MM.1S (cell line): ENCODE data around the gene LAMA3.
"Not testable (repeated sequence)": the region's sequence is repeated elsewhere in the genome, so short reads cannot be mapped to it uniquely, and the experiment has no call there.

Experiments used
- DNase-seq: peaks from one replicate; pipeline ENCODE4 v3.0.0-alpha.2; 2015
- H2AFZ ChIP-seq: fragments of 300-600 bp; sonication (generic); 2 replicates; pipeline ENCODE4 v1.6.0; 2016; ENCODE audit warnings: antibody characterized with exemption, low read length
- H3F3A ChIP-seq: fragments of 300-600 bp; sonication (generic); 2 replicates; pipeline ENCODE4 v1.6.1; 2016; ENCODE audit warnings: mild to moderate bottlenecking, antibody characterized with exemption, low read length, moderate library complexity, mixed read lengths; ENCODE audit not compliant: insufficient read depth
- H3K27ac ChIP-seq: fragments of 300-600 bp; sonication (generic); 2 replicates; pipeline ENCODE4 v1.5.1; 2016; ENCODE audit warnings: mild to moderate bottlenecking, low read length
- H3K27me3 ChIP-seq: fragments of 300-600 bp; sonication (generic); replicated peaks from 2 replicates; pipeline ENCODE4 v1.6.0; 2016; ENCODE audit warnings: low read length; ENCODE audit not compliant: insufficient read depth
- H3K36me3 ChIP-seq: fragments of 300-600 bp; sonication (generic); replicated peaks from 2 replicates; pipeline ENCODE4 v1.6.1; 2016; ENCODE audit warnings: mild to moderate bottlenecking, low read length, mixed read lengths; ENCODE audit not compliant: insufficient read depth
- H3K4me1 ChIP-seq: fragments of 300-600 bp; sonication (generic); 2 replicates; pipeline ENCODE4 v1.6.1; 2016; ENCODE audit warnings: low read length, mixed read lengths
- H3K4me2 ChIP-seq: fragments of 300-600 bp; sonication (generic); 2 replicates; pipeline ENCODE4 v1.6.0; 2016; ENCODE audit warnings: low read depth, low read length
- H3K4me3 ChIP-seq: fragments of 300-600 bp; sonication (generic); 2 replicates; pipeline ENCODE4 v1.5.1; 2016; ENCODE audit warnings: low read length, mixed read lengths
- H3K79me2 ChIP-seq: fragments of 300-600 bp; sonication (generic); 2 replicates; pipeline ENCODE4 v1.6.1; 2016; ENCODE audit warnings: mixed run types, low read length, mixed read lengths
- H3K9ac ChIP-seq: fragments of 300-600 bp; sonication (generic); 2 replicates; pipeline ENCODE4 v1.6.1; 2016; ENCODE audit warnings: low read length, mixed read lengths
- H3K9me2 ChIP-seq: fragments of 300-600 bp; sonication (generic); replicated peaks from 2 replicates; pipeline ENCODE4 v1.6.1; 2016; ENCODE audit warnings: mild to moderate bottlenecking, low read length, mixed read lengths; ENCODE audit not compliant: insufficient read depth
- H3K9me3 ChIP-seq: fragments of 300-600 bp; sonication (generic); replicated peaks from 2 replicates; pipeline ENCODE4 v1.6.1; 2016; ENCODE audit warnings: mild to moderate bottlenecking, low read length, mixed read lengths; ENCODE audit not compliant: insufficient read depth
- H4K20me1 ChIP-seq: fragments of 300-600 bp; sonication (generic); 2 replicates; pipeline ENCODE4 v1.6.1; 2016; ENCODE audit warnings: mild to moderate bottlenecking, low read length, moderate library complexity, mixed read lengths; ENCODE audit not compliant: insufficient read depth
- EZH2 ChIP-seq: fragments of 300-600 bp; sonication (generic); optimal IDR thresholded peaks from 2 replicates; pipeline ENCODE3; 2017; ENCODE audit warnings: low read depth, mild to moderate bottlenecking, antibody characterized with exemption, low read length, mixed read lengths
- EZH2phosphoT487 ChIP-seq: fragments of 300-600 bp; sonication (generic); IDR thresholded peaks from 2 replicates; pipeline ENCODE4 v1.6.1; 2018; ENCODE audit warnings: antibody characterized with exemption, low read length
- TF ChIP-seq, protein P1 (sequence below): fragments of 300-600 bp; sonication (generic); IDR thresholded peaks from 2 replicates; pipeline ENCODE4 v1.5.1; 2016; ENCODE audit warnings: antibody characterized with exemption, low read length, mixed read lengths

Gene LAMA3

DNA sequence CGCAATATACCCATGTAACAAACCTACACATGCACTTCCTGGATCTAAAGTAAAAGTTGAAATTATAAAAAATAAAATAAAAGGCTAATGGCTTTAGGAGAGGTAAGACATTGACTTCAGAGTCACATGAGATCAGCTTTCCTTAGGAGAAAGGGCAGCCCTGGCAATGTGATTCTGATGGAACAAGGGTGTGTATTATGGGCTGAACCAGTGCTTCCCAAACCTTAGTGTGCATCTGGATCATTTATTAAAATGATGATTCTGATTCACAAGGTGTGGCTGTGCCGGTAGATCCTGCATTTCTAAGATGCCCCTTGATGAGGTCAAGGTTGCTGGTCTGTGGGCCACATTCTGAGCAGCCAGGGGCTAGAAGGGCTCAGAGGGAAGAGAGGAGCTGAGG lies 42.6 kb downstream of the LAMA3 start:
- Histone ChIP-seq H4K20me1 (no peaks in the 10 kb centered on the region), H3K4me2 (no peak overlapping the region), H3K79me2 (no peaks in the 10 kb centered on the region), H3F3A (no peaks in the 10 kb centered on the region), H3K27ac (no peak overlapping the region), H3K9me3 (no peaks in the 10 kb centered on the region), H3K9me2 (no peaks in the 10 kb centered on the region), H3K4me1 (no peaks in the 10 kb centered on the region), H2AFZ (no peak overlapping the region), H3K27me3 (no peaks in the 10 kb centered on the region), H3K36me3 (no peaks in the 10 kb centered on the region), H3K4me3 (no peak overlapping the region), H3K9ac (no peak overlapping the region)
- no peak for TF ChIP-seq EZH2phosphoT487
- TF ChIP-seq, protein P1, sequence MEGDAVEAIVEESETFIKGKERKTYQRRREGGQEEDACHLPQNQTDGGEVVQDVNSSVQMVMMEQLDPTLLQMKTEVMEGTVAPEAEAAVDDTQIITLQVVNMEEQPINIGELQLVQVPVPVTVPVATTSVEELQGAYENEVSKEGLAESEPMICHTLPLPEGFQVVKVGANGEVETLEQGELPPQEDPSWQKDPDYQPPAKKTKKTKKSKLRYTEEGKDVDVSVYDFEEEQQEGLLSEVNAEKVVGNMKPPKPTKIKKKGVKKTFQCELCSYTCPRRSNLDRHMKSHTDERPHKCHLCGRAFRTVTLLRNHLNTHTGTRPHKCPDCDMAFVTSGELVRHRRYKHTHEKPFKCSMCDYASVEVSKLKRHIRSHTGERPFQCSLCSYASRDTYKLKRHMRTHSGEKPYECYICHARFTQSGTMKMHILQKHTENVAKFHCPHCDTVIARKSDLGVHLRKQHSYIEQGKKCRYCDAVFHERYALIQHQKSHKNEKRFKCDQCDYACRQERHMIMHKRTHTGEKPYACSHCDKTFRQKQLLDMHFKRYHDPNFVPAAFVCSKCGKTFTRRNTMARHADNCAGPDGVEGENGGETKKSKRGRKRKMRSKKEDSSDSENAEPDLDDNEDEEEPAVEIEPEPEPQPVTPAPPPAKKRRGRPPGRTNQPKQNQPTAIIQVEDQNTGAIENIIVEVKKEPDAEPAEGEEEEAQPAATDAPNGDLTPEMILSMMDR, result no peak
- no peak for DNase-seq

DNA sequence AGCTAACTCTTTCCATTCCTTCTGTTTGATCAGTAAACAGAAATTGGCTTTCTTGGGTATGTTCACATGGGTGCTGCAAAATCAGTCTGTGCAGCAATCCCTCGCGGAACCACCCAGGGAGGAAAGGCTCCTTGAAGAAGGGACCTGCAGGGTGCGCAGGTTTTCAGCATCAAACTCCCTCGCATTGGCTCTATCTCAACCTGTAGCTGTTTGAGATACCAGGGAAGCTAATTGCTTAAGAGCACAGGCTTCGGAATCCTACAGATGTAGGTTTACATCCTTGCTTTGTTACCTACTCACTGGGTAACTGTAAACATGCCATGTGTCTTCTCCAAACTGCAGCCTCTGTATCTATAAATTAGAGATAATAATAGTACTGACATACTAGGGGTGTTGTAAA lies 43.2 kb downstream of the LAMA3 start:
- Histone ChIP-seq H3K27me3 (no peaks in the 10 kb centered on the region), H3K4me1 (no peaks in the 10 kb centered on the region), H3F3A (no peaks in the 10 kb centered on the region), H2AFZ (no peak overlapping the region), H3K4me2 (no peak overlapping the region), H3K79me2 (no peaks in the 10 kb centered on the region), H3K9me2 (no peaks in the 10 kb centered on the region), H3K9ac (no peak overlapping the region), H3K4me3 (no peak overlapping the region), H3K27ac (no peak overlapping the region), H4K20me1 (no peaks in the 10 kb centered on the region), H3K9me3 (no peaks in the 10 kb centered on the region), H3K36me3 (no peaks in the 10 kb centered on the region)
- DNase-seq, result no peak
- no peak for TF ChIP-seq EZH2
- TF ChIP-seq, protein P1, result no peak
- TF ChIP-seq EZH2phosphoT487, result no peak

DNA sequence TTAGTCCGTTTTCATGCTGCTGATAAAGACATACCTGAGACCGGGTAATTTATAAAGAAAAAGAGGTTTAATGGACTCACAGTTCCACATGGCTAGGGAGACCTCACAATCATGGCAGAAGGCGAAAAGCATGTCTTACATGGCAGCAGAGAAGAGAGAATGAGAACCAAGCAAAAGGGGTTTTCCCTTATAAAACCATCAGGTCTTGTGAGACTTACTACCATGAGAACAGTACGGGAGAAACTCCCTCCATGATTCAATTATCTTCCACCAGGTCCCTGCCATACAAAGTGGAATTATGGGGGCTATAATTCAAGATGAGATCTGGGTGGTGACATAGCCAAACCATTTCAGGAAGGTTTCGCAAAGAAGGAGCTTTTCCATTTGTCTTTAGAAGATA lies 44.0 kb downstream of the LAMA3 start:
- H3K27ac ChIP-seq, H3K27me3 ChIP-seq, H3K9me2 ChIP-seq, H4K20me1 ChIP-seq, H3K4me3 ChIP-seq, H3K4me2 ChIP-seq, H3K9me3 ChIP-seq, H3K9ac ChIP-seq, H3F3A ChIP-seq, H2AFZ ChIP-seq, H3K79me2 ChIP-seq, H3K4me1 ChIP-seq, DNase-seq, H3K36me3 ChIP-seq: not testable (repeated sequence)

DNA sequence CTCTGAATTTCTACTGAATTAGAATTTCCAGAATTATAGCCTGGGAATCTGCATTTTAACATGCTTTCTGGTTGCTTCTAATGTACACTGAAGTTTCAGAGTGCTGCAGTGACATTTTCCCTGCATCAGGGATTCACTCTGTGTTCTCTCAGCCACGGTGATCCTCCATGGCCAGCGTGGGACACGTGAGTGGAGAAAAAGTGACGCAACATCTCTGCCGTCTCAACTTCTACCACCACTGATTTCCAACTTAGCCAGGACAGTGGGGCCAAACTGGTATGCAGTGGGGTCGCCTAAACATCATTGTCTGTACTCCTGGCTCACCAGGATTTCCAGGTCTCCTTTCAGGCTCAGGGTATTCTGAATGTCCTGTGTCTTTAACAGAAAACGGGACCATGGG lies 44.6 kb downstream of the LAMA3 start:
- H3K9ac ChIP-seq, result no peak overlapping the region
- H3F3A ChIP-seq, result no peaks in the 10 kb centered on the region
- no peak overlapping the region for H3K27ac ChIP-seq
- no peak for TF ChIP-seq EZH2phosphoT487
- H2AFZ ChIP-seq, result no peak overlapping the region
- H4K20me1 ChIP-seq, result no peaks in the 10 kb centered on the region
- H3K9me2 ChIP-seq, result no peaks in the 10 kb centered on the region
- H3K79me2 ChIP-seq, result no peaks in the 10 kb centered on the region
- no peaks in the 10 kb centered on the region for H3K9me3 ChIP-seq
- H3K36me3 ChIP-seq, result no peaks in the 10 kb centered on the region
- no peak for DNase-seq
- H3K4me1 ChIP-seq, result no peaks in the 10 kb centered on the region
- no peak overlapping the region for H3K4me3 ChIP-seq
- no peak overlapping the region for H3K4me2 ChIP-seq
- H3K27me3 ChIP-seq, result no peaks in the 10 kb centered on the region
